Parathyroid adenoma (tissue), 2 donors: ENCODE results near the gene ATP8B3.

Experiments used
- H2AFZ ChIP-seq: fragments of 300-600 bp; sonication (generic); one replicate; pipeline ENCODE4 v1.7.0; 2017; ENCODE audit warnings: antibody characterized with exemption, mild to moderate bottlenecking
- H3K27ac ChIP-seq: fragments of 300-600 bp; sonication (generic); one replicate; pipeline ENCODE4 v1.7.0; 2017
- H3K27me3 ChIP-seq: fragments of 300-600 bp; sonication (generic); one replicate; pipeline ENCODE4 v1.7.0; 2017; ENCODE audit warnings: low read length; ENCODE audit not compliant: control insufficient read depth, insufficient read depth
- H3K36me3 ChIP-seq: fragments of 300-600 bp; sonication (generic); one replicate; pipeline ENCODE4 v1.7.0; 2017; ENCODE audit warnings: low read length; ENCODE audit not compliant: control insufficient read depth, insufficient read depth
- H3K4me1 ChIP-seq: fragments of 300-600 bp; sonication (generic); one replicate; pipeline ENCODE4 v1.7.0; 2017; ENCODE audit warnings: control low read depth
- H3K4me2 ChIP-seq: fragments of 300-600 bp; sonication (generic); one replicate; pipeline ENCODE4 v1.7.0; 2017; ENCODE audit warnings: low read length
- H3K4me3 ChIP-seq: fragments of 300-600 bp; sonication (generic); one replicate; pipeline ENCODE4 v1.7.0; 2017; ENCODE audit warnings: low read depth, low read length
- H3K79me2 ChIP-seq: fragments of 300-600 bp; sonication (generic); one replicate; pipeline ENCODE4 v1.7.0; 2017; ENCODE audit warnings: control low read depth
- H3K9ac ChIP-seq: fragments of 300-600 bp; sonication (generic); one replicate; pipeline ENCODE4 v1.7.0; 2017; ENCODE audit warnings: mild to moderate bottlenecking
- H3K9me3 ChIP-seq: fragments of 300-600 bp; sonication (generic); one replicate; pipeline ENCODE4 v1.7.0; 2017; ENCODE audit warnings: low read length; ENCODE audit not compliant: control insufficient read depth
- TF ChIP-seq, protein P1 (sequence below): fragments of 300-600 bp; sonication (generic); IDR thresholded peaks from one replicate; pipeline ENCODE4 v1.7.0; 2017; ENCODE audit warnings: antibody characterized with exemption, mild to moderate bottlenecking
- donor health status: primary hyperparathyroidism.

The ATP8B3 gene

DNA sequence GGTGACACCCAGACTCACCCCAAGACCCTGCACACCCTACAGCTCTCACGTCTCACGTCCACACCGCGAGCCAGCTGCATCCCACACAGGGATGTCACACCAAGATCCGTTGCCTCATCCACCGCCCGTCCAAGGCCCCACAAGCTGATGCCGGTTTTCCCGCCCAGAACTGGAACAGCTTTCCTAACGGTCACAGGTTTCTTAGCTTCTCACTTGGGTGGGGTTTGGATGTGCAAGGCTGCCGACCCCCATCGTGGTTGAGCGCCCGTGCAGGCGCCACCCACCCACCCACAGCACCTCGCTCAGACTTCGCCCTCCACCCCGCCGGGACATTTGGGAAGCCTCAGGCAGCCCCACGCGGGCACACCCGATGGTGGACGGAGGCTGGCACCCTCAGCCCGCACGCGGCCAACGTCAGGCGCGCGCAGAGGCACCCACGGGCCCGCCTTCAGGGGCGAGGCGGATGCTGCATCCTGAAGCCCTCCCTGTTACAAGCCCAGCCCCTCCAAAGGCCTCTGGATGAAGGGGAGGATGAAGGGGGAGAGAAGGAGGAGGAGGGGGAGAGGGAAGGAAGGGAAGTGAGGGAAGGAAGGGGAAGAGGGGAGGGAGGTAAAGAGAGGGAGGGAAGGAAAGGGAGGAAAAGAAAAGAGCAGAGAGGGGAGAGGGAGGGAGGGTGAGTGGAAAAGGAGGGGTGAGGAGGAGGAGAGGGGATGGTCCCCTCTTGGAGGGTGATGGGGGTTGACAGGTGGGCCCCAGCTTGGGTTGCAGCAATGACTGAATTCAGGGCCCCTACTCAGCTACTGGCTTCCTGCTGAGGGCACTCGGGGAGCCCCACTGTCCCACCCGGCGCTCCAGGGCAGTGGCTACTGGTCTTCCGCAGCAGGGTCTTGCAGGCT lies 45.9 kb downstream of the ATP8B3 start:
- Histone ChIP-seq H3K4me2 (no peak overlapping the region), H2AFZ (no peak overlapping the region), H3K27ac (no peak overlapping the region), H3K79me2 (no peaks in the 10 kb centered on the region), H3K4me1 (no peaks in the 10 kb centered on the region), H3K4me3 (no peak overlapping the region), H3K36me3 (no peaks in the 10 kb centered on the region), H3K9me3 (no peaks in the 10 kb centered on the region), H3K27me3 (peaks cover 20% of the 10 kb centered on the region), H3K9ac (no peak overlapping the region)
- TF ChIP-seq, protein P1, sequence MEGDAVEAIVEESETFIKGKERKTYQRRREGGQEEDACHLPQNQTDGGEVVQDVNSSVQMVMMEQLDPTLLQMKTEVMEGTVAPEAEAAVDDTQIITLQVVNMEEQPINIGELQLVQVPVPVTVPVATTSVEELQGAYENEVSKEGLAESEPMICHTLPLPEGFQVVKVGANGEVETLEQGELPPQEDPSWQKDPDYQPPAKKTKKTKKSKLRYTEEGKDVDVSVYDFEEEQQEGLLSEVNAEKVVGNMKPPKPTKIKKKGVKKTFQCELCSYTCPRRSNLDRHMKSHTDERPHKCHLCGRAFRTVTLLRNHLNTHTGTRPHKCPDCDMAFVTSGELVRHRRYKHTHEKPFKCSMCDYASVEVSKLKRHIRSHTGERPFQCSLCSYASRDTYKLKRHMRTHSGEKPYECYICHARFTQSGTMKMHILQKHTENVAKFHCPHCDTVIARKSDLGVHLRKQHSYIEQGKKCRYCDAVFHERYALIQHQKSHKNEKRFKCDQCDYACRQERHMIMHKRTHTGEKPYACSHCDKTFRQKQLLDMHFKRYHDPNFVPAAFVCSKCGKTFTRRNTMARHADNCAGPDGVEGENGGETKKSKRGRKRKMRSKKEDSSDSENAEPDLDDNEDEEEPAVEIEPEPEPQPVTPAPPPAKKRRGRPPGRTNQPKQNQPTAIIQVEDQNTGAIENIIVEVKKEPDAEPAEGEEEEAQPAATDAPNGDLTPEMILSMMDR, result no peak

DNA sequence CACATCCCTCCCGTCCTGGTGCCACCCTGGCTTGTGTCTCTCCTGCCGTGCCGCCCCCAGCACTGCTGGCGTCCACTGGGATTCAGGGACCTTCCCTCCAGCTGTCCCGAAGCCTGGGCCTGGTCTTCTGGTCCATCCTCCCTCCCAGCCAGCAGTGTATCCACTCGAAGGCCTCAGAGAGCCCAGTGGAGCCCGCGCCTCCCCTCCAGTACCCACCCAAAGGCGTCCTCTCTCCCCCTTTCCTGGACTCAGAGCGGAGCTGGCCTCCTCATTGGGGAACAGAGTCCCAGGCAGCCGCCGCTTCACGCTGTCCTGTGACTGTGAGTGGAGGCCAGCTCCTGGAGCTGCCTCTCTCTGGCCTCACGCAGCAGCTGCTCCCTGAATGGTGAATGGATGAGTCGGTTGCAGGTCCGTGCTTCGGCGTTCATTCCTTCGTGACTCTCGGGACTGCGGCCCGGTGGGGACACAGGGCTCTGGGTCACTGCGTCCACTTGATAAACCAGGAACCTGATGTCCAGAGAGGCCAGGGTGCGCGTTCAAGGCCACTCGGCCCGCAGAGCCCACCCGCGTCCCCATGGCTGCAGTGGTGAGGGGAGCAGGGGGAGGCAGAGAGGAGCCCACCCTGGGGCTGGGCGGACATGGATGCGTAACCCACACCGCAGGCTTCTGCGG lies 46.7 kb downstream of the ATP8B3 start:
- TF ChIP-seq, protein P1, result no peak
- Histone ChIP-seq H2AFZ (no peak overlapping the region), H3K36me3 (no peaks in the 10 kb centered on the region), H3K27me3 (peaks cover 20% of the 10 kb centered on the region), H3K9ac (no peak overlapping the region), H3K4me1 (no peaks in the 10 kb centered on the region), H3K27ac (no peak overlapping the region), H3K9me3 (no peaks in the 10 kb centered on the region), H3K79me2 (no peaks in the 10 kb centered on the region), H3K4me2 (no peak overlapping the region), H3K4me3 (no peak overlapping the region)

DNA sequence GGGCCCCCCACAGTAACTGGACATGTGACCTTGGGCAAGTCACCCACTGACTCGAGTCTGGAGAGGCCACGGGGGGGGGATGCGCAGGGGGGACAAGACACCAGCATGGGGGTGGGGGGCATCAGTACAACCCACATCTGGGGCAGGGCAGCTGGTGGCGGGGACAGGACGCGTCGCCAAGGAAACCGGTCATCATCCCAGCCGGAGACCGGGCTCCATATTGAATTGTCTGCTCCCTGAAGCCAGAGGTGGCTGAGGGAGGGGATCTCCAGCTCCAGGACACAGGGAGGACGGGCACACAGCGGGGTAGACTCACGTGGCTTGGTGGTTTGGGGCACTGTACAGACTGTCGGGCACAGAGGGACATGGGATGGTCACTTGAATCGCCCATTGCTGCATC lies 47.3 kb downstream of the ATP8B3 start:
- TF ChIP-seq, protein P1, result no peak
- H3K9ac ChIP-seq, result no peak overlapping the region
- no peak overlapping the region for H3K4me3 ChIP-seq
- H2AFZ ChIP-seq, result no peak overlapping the region
- peaks cover 25% of the 10 kb centered on the region for H3K27me3 ChIP-seq
- H3K4me1 ChIP-seq, result no peaks in the 10 kb centered on the region
- H3K4me2 ChIP-seq, result no peak overlapping the region
- H3K79me2 ChIP-seq, result no peaks in the 10 kb centered on the region
- no peak overlapping the region for H3K27ac ChIP-seq
- H3K36me3 ChIP-seq, result no peaks in the 10 kb centered on the region
- H3K9me3 ChIP-seq, result no peaks in the 10 kb centered on the region

DNA sequence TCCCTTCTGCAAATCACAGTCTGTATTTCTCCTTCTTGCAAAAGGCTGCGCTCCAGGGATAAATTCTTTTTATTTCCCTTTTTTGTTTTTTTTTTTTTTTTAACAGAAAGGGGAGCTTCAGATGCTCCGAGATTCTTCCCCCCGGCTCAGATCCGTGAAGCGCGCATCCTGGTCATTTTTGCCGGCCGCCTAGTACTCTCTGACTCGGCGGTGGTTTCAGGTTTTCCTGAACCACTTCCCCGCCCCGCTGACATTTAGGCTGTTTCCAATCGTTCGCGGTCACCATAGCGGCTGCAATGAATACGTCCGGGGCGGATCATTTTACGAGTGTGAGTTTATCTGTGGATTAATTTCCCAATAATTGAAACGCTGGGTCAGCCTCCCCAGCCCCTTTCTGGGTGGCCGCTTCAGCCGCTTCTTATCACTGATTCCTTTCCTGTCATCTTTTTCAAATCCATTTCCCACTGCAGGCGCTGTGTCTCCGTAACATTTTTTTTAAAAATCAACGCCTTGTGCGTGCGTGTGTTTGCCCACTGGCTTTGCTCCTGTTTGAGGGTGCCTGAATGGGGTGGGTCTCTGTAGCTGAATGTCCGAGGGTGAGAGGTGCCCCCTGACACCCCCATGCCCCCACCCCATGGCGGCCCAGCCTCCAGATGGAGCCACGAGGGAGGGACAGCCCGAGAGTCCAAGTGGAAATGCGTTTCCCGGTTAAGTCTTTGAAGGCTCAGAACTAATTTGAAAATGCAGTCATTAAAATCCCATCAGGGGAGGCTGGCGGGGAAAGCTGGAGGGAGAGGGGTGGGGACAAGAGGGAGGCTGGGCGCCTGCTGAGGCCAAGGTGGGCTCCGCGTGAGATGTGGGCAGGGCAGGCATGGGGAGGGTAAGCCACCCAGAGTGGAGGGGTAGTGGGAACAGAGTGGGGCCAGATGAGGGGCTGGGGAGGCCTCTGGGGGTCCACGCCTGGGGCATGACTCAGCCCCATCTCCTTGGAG lies 48.1 kb downstream of the ATP8B3 start:
- H3K79me2 ChIP-seq, result no peaks in the 10 kb centered on the region
- H3K4me2 ChIP-seq, result no peak overlapping the region
- no peak overlapping the region for H2AFZ ChIP-seq
- H3K9ac ChIP-seq, result no peak overlapping the region
- H3K4me1 ChIP-seq, result no peaks in the 10 kb centered on the region
- TF ChIP-seq, protein P1, result no peak
- H3K4me3 ChIP-seq, result no peak overlapping the region
- H3K36me3 ChIP-seq, result no peaks in the 10 kb centered on the region
- peaks cover 26% of the 10 kb centered on the region for H3K27me3 ChIP-seq
- no peaks in the 10 kb centered on the region for H3K9me3 ChIP-seq
- H3K27ac ChIP-seq, result no peak overlapping the region
